H9 (cell line): ENCODE measurements around the gene UPP1. TPM values are rescaled to one million over a fixed set of nuclear protein-coding genes. Genes with fewer than 3 reads are reported as not detected.

Experiments
- DNase-seq: peaks from one replicate; pipeline ENCODE4 v3.0.0-alpha.2; 2017
- H2AFZ ChIP-seq: one replicate; pipeline ENCODE4 v1.6.1; 2013; ENCODE audit warnings: mild to moderate bottlenecking, low read length, control low read depth, moderate library complexity
- H2AK5ac ChIP-seq: 2 replicates; pipeline ENCODE4 v1.6.1; 2013; ENCODE audit warnings: low read length, control low read depth, mixed read lengths; ENCODE audit not compliant: insufficient read length
- H2BK120ac ChIP-seq: one replicate; pipeline ENCODE4 v1.6.1; 2013; ENCODE audit warnings: low read depth, mild to moderate bottlenecking, low read length, control low read depth, inconsistent platforms; ENCODE audit not compliant: poor library complexity, severe bottlenecking
- H2BK12ac ChIP-seq: 2 replicates; pipeline ENCODE4 v1.6.1; 2013; ENCODE audit warnings: low read length, control low read depth, mixed read lengths, low read depth; ENCODE audit not compliant: insufficient read length
- H2BK15ac ChIP-seq: 2 replicates; pipeline ENCODE4 v1.6.1; 2013; ENCODE audit warnings: low read depth, low read length, control low read depth
- H2BK20ac ChIP-seq: one replicate; pipeline ENCODE4 v1.6.1; 2013; ENCODE audit warnings: low read depth, mild to moderate bottlenecking, low read length, control low read depth, inconsistent platforms; ENCODE audit not compliant: poor library complexity, severe bottlenecking
- H2BK5ac ChIP-seq: 2 replicates; pipeline ENCODE4 v1.6.1; 2013; ENCODE audit warnings: low read length, control low read depth, mixed read lengths; ENCODE audit not compliant: insufficient read length
- H3K14ac ChIP-seq: 2 replicates; pipeline ENCODE4 v1.6.1; 2013; ENCODE audit warnings: low read length, control low read depth; ENCODE audit not compliant: insufficient read depth
- H3K18ac ChIP-seq: 2 replicates; pipeline ENCODE4 v1.6.1; 2013; ENCODE audit warnings: low read depth, mild to moderate bottlenecking, mixed read lengths, low read length, control low read depth; ENCODE audit not compliant: insufficient read length
- H3K23ac ChIP-seq: 2 replicates; pipeline ENCODE4 v1.6.1; 2013; ENCODE audit warnings: low read length, control low read depth, mixed read lengths, low read depth; ENCODE audit not compliant: insufficient read length
- H3K23me2 ChIP-seq: 2 replicates; pipeline ENCODE4 v1.6.1; 2013; ENCODE audit warnings: low read depth, mild to moderate bottlenecking, mixed read lengths, low read length, control low read depth; ENCODE audit not compliant: insufficient read length, poor library complexity, severe bottlenecking
- H3K27ac ChIP-seq: 2 replicates; pipeline ENCODE4 v1.5.1; 2013; ENCODE audit warnings: low read length, control low read depth, mixed read lengths, low read depth; ENCODE audit not compliant: insufficient read length
- H3K27me3 ChIP-seq: 2 replicates; pipeline ENCODE4 v1.6.1; 2013; ENCODE audit warnings: low read length, control low read depth, inconsistent platforms; ENCODE audit not compliant: insufficient read depth
- H3K4ac ChIP-seq: 2 replicates; pipeline ENCODE4 v1.6.1; 2013; ENCODE audit warnings: low read depth, mild to moderate bottlenecking, control low read depth, inconsistent platforms, low read length, moderate library complexity
- H3K4me1 ChIP-seq: 2 replicates; pipeline ENCODE4 v1.6.1; 2013; ENCODE audit warnings: low read length, control low read depth, inconsistent platforms; ENCODE audit not compliant: insufficient read depth
- H3K4me2 ChIP-seq: 2 replicates; pipeline ENCODE4 v1.6.1; 2013; ENCODE audit warnings: low read length, control low read depth, mixed read lengths; ENCODE audit not compliant: insufficient read length, insufficient read depth
- H3K56ac ChIP-seq: 2 replicates; pipeline ENCODE4 v1.6.1; 2013; ENCODE audit warnings: low read depth, mild to moderate bottlenecking, mixed read lengths, low read length, control low read depth; ENCODE audit not compliant: insufficient read length
- H3K79me1 ChIP-seq: 2 replicates; pipeline ENCODE4 v1.6.1; 2013; ENCODE audit warnings: low read depth, mild to moderate bottlenecking, moderate library complexity, low read length, control low read depth, inconsistent platforms; ENCODE audit not compliant: insufficient read depth, poor library complexity, severe bottlenecking
- H3K79me2 ChIP-seq: 2 replicates; pipeline ENCODE4 v1.6.1; 2013; ENCODE audit warnings: low read length, control low read depth, inconsistent platforms; ENCODE audit not compliant: insufficient read depth
- H3K9ac ChIP-seq: 2 replicates; pipeline ENCODE4 v1.6.1; 2013; ENCODE audit warnings: low read length, control low read depth, mixed read lengths; ENCODE audit not compliant: insufficient read length; ENCODE audit errors: extremely low read depth
- H3K9me3 ChIP-seq: one replicate; pipeline ENCODE4 v1.6.1; 2013; ENCODE audit warnings: low read depth, low read length, inconsistent platforms; ENCODE audit not compliant: control insufficient read depth
- H3T11ph ChIP-seq: one replicate; pipeline ENCODE4 v1.6.1; 2013; ENCODE audit warnings: mild to moderate bottlenecking, low read length, control low read depth, inconsistent platforms
- H4K20me1 ChIP-seq: one replicate; pipeline ENCODE4 v1.6.1; 2013; ENCODE audit not compliant: control insufficient read depth, insufficient read length, insufficient read depth
- H4K5ac ChIP-seq: 2 replicates; pipeline ENCODE4 v1.6.1; 2013; ENCODE audit warnings: low read depth, mild to moderate bottlenecking, mixed read lengths, low read length, control low read depth; ENCODE audit not compliant: insufficient read length
- H4K8ac ChIP-seq: replicated peaks from 2 replicates; pipeline ENCODE4 v1.6.1; 2013; ENCODE audit warnings: low read length, control low read depth, mixed read lengths, low read depth; ENCODE audit not compliant: insufficient read length
- H4K91ac ChIP-seq: 2 replicates; pipeline ENCODE4 v1.6.1; 2013; ENCODE audit warnings: low read depth, mild to moderate bottlenecking, moderate library complexity, mixed read lengths, low read length, control low read depth; ENCODE audit not compliant: insufficient read length
- H3K27ac Mint-ChIP-seq, 3 experiments: 2 replicates in 2 of 3; 3 replicates in 1 of 3; pipeline ENCODE4 v1.8.0; 2020 to 2021; ENCODE audit warnings: mixed read lengths in 3 of 3, mild to moderate bottlenecking in 1 of 3, moderate library complexity in 1 of 3
- H3K27me3 Mint-ChIP-seq: 2 replicates; pipeline ENCODE4 v1.8.0; 2021; ENCODE audit warnings: low read depth, mild to moderate bottlenecking, moderate library complexity, mixed read lengths
- H3K36me3 Mint-ChIP-seq, 3 experiments: 2 replicates in 2 of 3; 3 replicates in 1 of 3; pipeline ENCODE4 v1.8.0; 2020 to 2021; ENCODE audit warnings: low read depth in 3 of 3, mixed read lengths in 3 of 3; ENCODE audit not compliant: insufficient read depth in 1 of 3
- H3K4me1 Mint-ChIP-seq, 2 experiments: 2 replicates each; pipeline ENCODE4 v1.8.0; 2020; ENCODE audit warnings: mixed read lengths in 2 of 2
- H3K4me3 Mint-ChIP-seq, 2 experiments: 2 replicates in 1 of 2; 3 replicates in 1 of 2; pipeline ENCODE4 v1.8.0; 2020 to 2021; ENCODE audit warnings: mild to moderate bottlenecking in 2 of 2, mixed read lengths in 2 of 2, moderate library complexity in 1 of 2
- H3K9me3 Mint-ChIP-seq, 2 experiments: 2 replicates in 1 of 2; 3 replicates in 1 of 2; pipeline ENCODE4 v1.8.0; 2020; ENCODE audit warnings: mild to moderate bottlenecking in 2 of 2, mixed read lengths in 2 of 2, moderate library complexity in 1 of 2
- CTCF ChIP-seq: fragments of 200-600 bp; sonication (generic); conservative IDR thresholded peaks from 3 replicates; pipeline ENCODE4 v1.8.0; 2021; ENCODE audit warnings: antibody characterized with exemption, mild to moderate bottlenecking
- WGBS: extraction: QIAGEN DNeasy Blood & Tissue Kit; methylation state at CpG from one replicate; pipeline ENCODE4 v1.1.7; 2013; ENCODE audit warnings: missing lambda C conversion rate, low lambda C conversion rate, mixed read lengths; ENCODE audit not compliant: insufficient read length; ENCODE audit errors: extremely low coverage; 5-methylcytosine and 5-hydroxymethylcytosine counted together
- total RNA-seq: library from RNA; stranded (reverse); gene quantifications from 2 replicates; pipeline ENCODE4 v1.2.1, GENCODE V29; 2021

Gene UPP1
- total RNA-seq, 1 experiment from 2014 or later: 34.2 TPM

GRCh38 chr7:48116043-48116442 is 27.0 kb downstream of the UPP1 start:
- no peak overlapping the region for H3K4ac ChIP-seq
- H3K27me3 ChIP-seq: no peaks in the 10 kb centered on the region
- H2BK15ac ChIP-seq: no peak overlapping the region
- no peaks in the 10 kb centered on the region for H4K20me1 ChIP-seq
- no peak overlapping the region for H3K9ac ChIP-seq
- peaks cover 6 to 15% of the 10 kb centered on the region in 2 experiments; a peak in 3 of 4 replicates for H3K4me1 Mint-ChIP-seq
- no peak overlapping the region for H3K4me2 ChIP-seq
- H2AK5ac ChIP-seq: no peak overlapping the region
- H3K9me3 ChIP-seq: no peaks in the 10 kb centered on the region
- H3K18ac ChIP-seq: no peak overlapping the region
- H3K14ac ChIP-seq: no peak overlapping the region
- H3K79me2 ChIP-seq: no peaks in the 10 kb centered on the region
- no peak overlapping the region for H2BK5ac ChIP-seq
- no peaks in the 10 kb centered on the region for H3K4me1 ChIP-seq
- no peak overlapping the region for H3K4me3 Mint-ChIP-seq
- H3K27ac Mint-ChIP-seq: peak overlapping the region; percentile 28 to 50 (median 39); a peak in 2 of 7 replicates
- H2AFZ ChIP-seq: no peak overlapping the region
- peaks cover 0 to 2% (median 0%) of the 10 kb centered on the region in 3 experiments; a peak in 3 of 7 replicates for H3K36me3 Mint-ChIP-seq
- peaks cover 5 to 9% of the 10 kb centered on the region in 2 experiments; a peak in 4 of 5 replicates for H3K9me3 Mint-ChIP-seq
- H4K8ac ChIP-seq: no peak overlapping the region
- TF ChIP-seq CTCF: no peak
- H3K23ac ChIP-seq: no peak overlapping the region
- no peaks in the 10 kb centered on the region; the same call in 1 of the 2 replicates for H3K27me3 Mint-ChIP-seq
- no peak overlapping the region for H2BK20ac ChIP-seq
- DNase-seq: no peak
- H3K23me2 ChIP-seq: no peaks in the 10 kb centered on the region
- H3K79me1 ChIP-seq: no peaks in the 10 kb centered on the region
- no peak overlapping the region for H4K5ac ChIP-seq
- no peak overlapping the region for H2BK120ac ChIP-seq
- H2BK12ac ChIP-seq: no peak overlapping the region
- no CpG with 5 or more reads among the region's 5 CpGs for WGBS
- no peak overlapping the region for H3K27ac ChIP-seq
- H3T11ph ChIP-seq: no peak overlapping the region
- no peak overlapping the region for H3K56ac ChIP-seq
- no peak overlapping the region for H4K91ac ChIP-seq
